ENCODE data around the gene EIF3K.

EIF3K gene

DNA sequence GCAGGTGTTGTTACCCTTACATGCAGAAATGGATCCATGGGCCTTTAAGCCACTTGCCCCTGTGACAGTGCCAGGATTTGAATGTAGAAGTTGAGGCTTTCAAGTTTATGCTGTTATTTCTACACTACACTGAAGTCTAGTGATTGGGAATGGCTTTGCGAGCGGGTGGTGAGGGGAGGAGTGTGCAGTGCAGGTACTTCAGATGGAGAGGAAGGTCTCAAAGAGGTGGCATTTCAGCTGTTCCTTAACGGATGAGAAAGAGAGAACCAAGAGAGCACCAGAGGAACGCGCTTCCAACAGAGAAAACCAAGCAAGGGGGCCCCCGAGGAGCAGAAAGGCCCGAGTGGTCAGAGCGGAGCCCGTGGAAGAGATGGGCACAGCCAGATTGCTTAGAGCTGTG lies 41.7 kb downstream of the EIF3K start:
- 89 to 92% methylated on average over 9 of the region's 9 CpGs for WGBS, 2 experiments (ENCODE audit: insufficient coverage in 2 of 2)
- Histone ChIP-seq H3K27ac (ENCODE audit: low read depth, low read length, severe bottlenecking) (no peak overlapping the region), H3K4me1 (ENCODE audit: control insufficient read depth, insufficient read depth, low read length, poor library complexity, severe bottlenecking) (peaks cover 92% of the 10 kb centered on the region), H3K36me3 (ENCODE audit: control insufficient read depth, insufficient read depth, low read length) (peaks cover 50% of the 10 kb centered on the region), H3K9me3 (ENCODE audit: control insufficient read depth, low read length) (no peaks in the 10 kb centered on the region), H3K4me3 (ENCODE audit: extremely low read depth, insufficient read depth, low read length, poor library complexity, severe bottlenecking) (no peak overlapping the region)

DNA sequence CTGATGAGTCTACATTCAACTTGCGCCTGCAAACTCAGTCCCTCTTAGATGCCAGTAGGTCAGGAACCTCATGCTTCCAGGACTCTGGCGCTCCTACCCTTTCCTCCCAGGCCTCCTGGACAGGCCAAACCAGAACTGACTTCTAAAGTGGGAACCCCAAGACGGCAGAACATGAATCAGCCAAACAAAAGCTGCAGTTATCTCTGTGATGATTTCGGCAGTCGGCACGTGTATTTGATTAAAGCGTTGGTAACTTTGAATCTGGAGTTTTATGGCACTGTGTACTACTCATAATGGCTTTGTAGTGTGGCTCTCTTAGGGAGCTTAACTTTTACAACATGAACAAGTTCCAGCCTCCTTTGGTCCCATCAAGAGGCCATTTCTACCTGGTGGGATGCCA lies 42.1 kb downstream of the EIF3K start:
- Histone ChIP-seq H3K36me3 (ENCODE audit: control insufficient read depth, insufficient read depth, low read length) (peaks cover 46% of the 10 kb centered on the region), H3K4me1 (ENCODE audit: control insufficient read depth, insufficient read depth, low read length, poor library complexity, severe bottlenecking) (peaks cover 92% of the 10 kb centered on the region), H3K27ac (ENCODE audit: low read depth, low read length, severe bottlenecking) (no peak overlapping the region), H3K9me3 (ENCODE audit: control insufficient read depth, low read length) (no peaks in the 10 kb centered on the region), H3K4me3 (ENCODE audit: extremely low read depth, insufficient read depth, low read length, poor library complexity, severe bottlenecking) (no peak overlapping the region)
- 73 to 74% methylated on average over 7 of the region's 7 CpGs for WGBS, 2 experiments (ENCODE audit: insufficient coverage in 2 of 2)

DNA sequence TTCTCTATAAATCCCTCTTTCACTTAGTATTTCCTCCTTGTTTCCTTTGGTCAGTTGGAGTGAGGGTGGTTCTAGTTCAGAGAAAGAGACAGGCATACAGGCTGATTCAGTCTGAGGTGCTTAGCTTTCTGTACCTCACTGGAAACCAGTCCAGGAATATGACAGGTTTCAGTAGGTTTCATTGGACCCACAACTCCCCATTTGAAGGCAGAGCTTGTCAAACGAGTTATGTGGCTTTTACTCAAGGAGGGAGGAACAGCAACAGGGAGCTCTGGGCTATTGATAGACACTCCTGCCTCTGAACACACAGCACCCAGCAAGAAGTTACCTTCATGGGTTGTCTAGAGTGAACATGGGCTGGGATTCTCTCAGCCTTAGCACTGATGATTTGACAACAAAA lies 43.0 kb downstream of the EIF3K start:
- 67 to 80% methylated on average over 1 of the region's 1 CpG for WGBS, 2 experiments (ENCODE audit: insufficient coverage in 2 of 2)
- Histone ChIP-seq H3K36me3 (ENCODE audit: control insufficient read depth, insufficient read depth, low read length) (peaks cover 37% of the 10 kb centered on the region), H3K9me3 (ENCODE audit: control insufficient read depth, low read length) (no peaks in the 10 kb centered on the region), H3K27ac (ENCODE audit: low read depth, low read length, severe bottlenecking) (no peak overlapping the region), H3K4me3 (ENCODE audit: extremely low read depth, insufficient read depth, low read length, poor library complexity, severe bottlenecking) (no peak overlapping the region), H3K4me1 (ENCODE audit: control insufficient read depth, insufficient read depth, low read length, poor library complexity, severe bottlenecking) (peaks cover 92% of the 10 kb centered on the region)

DNA sequence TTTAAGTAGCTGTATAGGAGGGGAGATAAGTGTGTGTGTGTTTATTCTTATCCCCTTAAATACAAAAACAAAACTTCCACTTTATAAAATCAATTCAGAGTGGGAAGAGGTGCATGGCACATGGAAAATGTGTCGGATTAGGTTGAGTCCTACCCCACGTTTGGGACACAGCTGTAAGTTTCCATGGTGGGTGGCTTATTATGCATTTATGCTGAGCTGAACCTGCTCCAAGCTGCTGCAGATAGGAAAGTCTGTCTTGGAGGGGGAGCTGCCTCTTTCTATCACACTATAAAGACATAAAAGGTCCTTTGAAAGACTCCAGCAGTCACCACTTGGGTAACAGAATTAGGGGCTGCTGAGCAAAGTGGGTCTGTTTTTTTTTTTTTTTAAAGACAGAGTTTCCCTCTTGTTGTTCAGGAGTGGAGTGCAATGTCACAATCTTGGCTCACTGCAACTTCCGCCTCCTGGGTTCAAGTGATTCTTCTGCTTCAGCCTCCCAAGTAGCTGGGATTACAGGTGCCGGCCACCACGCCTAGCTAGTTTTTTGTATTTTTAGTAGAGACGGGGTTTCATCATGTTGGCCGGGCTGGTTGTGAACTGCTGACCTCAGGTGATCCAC lies 43.7 kb downstream of the EIF3K start:
- H3K4me1 ChIP-seq (ENCODE audit: control insufficient read depth, insufficient read depth, low read length, poor library complexity, severe bottlenecking) = peaks cover 92% of the 10 kb centered on the region
- 90 to 98% methylated on average over 5 to 7 of the region's 7 CpGs for WGBS, 2 experiments (ENCODE audit: insufficient coverage in 2 of 2)

DNA sequence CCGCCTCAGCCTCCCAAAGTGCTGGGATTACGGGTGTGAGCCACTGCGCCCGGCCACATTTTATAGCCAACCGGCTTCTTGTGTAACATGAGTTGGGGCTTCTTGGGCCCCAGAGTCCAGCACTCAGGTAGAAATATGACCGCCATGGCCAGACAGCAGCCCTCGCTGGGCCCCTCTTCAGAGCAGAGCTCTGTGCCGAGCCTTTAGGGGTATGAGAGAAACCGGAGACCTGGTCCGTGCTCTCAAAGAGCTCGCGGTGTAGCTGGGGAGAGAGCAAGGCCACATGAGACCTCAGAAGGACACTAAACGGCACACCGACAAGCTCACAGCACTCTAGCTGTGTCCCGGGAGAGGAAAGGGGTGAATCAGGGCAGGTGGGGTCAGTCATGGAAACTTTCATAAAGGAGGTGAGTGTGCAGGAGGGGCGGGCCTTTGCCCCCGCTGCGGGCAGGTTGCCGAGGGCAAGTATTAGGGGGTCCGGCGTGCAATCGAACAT lies 44.2 kb downstream of the EIF3K start:
- peak overlapping the region; percentile 20 for H3K27ac ChIP-seq (ENCODE audit: low read depth, low read length, severe bottlenecking)
- 96 to 98% methylated on average over 19 to 22 of the region's 22 CpGs for WGBS, 2 experiments (ENCODE audit: insufficient coverage in 2 of 2)
- peaks cover 33% of the 10 kb centered on the region for H3K36me3 ChIP-seq (ENCODE audit: control insufficient read depth, insufficient read depth, low read length)
- H3K9me3 ChIP-seq (ENCODE audit: control insufficient read depth, low read length) = no peaks in the 10 kb centered on the region
- H3K4me3 ChIP-seq (ENCODE audit: extremely low read depth, insufficient read depth, low read length, poor library complexity, severe bottlenecking) = no peak overlapping the region
- peaks cover 92% of the 10 kb centered on the region for H3K4me1 ChIP-seq (ENCODE audit: control insufficient read depth, insufficient read depth, low read length, poor library complexity, severe bottlenecking)

More for the DNA sequence above, 43.7 kb downstream of the EIF3K start:
- peaks cover 31% of the 10 kb centered on the region for H3K36me3 ChIP-seq (ENCODE audit: control insufficient read depth, insufficient read depth, low read length)
- no peak overlapping the region for H3K4me3 ChIP-seq (ENCODE audit: extremely low read depth, insufficient read depth, low read length, poor library complexity, severe bottlenecking)
- H3K9me3 ChIP-seq (ENCODE audit: control insufficient read depth, low read length) = no peaks in the 10 kb centered on the region
- peak overlapping the region; percentile 30 for H3K27ac ChIP-seq (ENCODE audit: low read depth, low read length, severe bottlenecking)

DNA sequence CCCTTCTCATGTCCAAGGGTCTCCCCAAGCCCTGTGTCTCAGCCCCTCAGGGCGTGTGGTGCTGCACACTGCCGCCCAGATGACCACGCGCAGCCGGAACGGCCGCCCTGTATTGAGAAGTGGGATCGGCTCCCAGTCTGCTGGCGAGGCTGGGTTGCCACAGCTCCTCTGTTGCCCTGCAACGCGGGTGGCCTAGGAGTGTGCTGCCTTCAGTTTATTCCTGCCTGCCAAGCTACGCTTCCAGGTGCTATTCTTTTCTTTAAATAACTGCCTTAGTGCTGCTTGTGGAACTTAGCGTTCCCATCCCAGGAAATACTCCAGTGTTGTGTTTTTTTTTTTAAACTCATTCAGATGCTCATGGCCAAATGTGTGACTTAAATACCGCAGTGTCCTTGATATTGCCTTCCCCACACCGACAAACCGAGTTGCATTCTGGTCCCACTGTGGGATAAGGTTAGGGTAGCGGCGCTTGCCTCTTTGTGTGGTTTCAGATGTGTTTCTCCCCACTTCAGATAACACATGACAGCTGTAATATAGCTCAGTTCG lies 45.0 kb downstream of the EIF3K start:
- peaks cover 41% of the 10 kb centered on the region for H3K36me3 ChIP-seq (ENCODE audit: control insufficient read depth, insufficient read depth, low read length)
- H3K4me1 ChIP-seq (ENCODE audit: control insufficient read depth, insufficient read depth, low read length, poor library complexity, severe bottlenecking) = peaks cover 92% of the 10 kb centered on the region
- no peaks in the 10 kb centered on the region for H3K9me3 ChIP-seq (ENCODE audit: control insufficient read depth, low read length)
- no peak overlapping the region for H3K4me3 ChIP-seq (ENCODE audit: extremely low read depth, insufficient read depth, low read length, poor library complexity, severe bottlenecking)
- H3K27ac ChIP-seq (ENCODE audit: low read depth, low read length, severe bottlenecking) = peak overlapping the region; percentile 99
- WGBS, 2 experiments (ENCODE audit: insufficient coverage in 2 of 2) = 87 to 93% methylated on average over 12 to 13 of the region's 19 CpGs

DNA sequence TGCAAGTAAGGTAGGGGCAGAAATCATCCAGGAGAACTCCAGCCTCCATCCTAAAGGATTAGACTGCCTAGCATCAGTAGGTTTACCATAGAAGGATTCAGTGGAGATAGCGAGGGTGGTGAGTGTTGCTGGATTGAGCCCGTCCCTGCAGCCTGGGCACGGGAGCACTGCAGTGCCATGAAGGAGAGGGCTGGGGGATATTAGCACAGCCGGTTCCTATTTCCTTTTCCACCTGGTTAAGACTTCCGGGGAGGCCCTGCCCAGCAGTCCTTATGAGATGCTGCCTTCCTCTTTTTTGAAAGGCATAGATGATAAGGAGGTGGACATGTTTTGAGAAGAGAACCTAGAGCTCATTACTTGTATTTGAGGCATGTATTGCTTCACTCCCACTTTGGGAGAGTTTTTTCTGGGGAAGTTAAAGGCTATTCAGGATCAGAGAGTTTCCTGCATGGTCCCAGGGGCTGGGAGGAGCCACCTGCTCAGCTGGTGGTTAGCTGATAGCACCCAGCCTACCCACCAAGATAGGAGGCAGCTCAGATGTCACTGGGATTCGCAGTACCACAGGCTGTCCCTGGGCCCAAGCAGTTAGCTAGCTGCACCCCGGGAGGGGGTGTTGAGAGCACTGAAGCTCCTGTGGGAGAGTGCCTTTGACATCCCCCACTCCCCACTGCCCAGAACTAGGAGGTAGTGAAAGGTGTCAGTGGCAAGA lies 45.7 kb downstream of the EIF3K start:
- no peaks in the 10 kb centered on the region for H3K9me3 ChIP-seq (ENCODE audit: control insufficient read depth, low read length)
- peaks cover 93% of the 10 kb centered on the region for H3K4me1 ChIP-seq (ENCODE audit: control insufficient read depth, insufficient read depth, low read length, poor library complexity, severe bottlenecking)
- H3K4me3 ChIP-seq (ENCODE audit: extremely low read depth, insufficient read depth, low read length, poor library complexity, severe bottlenecking) = no peak overlapping the region
- H3K27ac ChIP-seq (ENCODE audit: low read depth, low read length, severe bottlenecking) = peak overlapping the region; percentile 99
- peaks cover 47% of the 10 kb centered on the region for H3K36me3 ChIP-seq (ENCODE audit: control insufficient read depth, insufficient read depth, low read length)
- 51 to 63% methylated on average over 4 to 7 of the region's 7 CpGs for WGBS, 2 experiments (ENCODE audit: insufficient coverage in 2 of 2)

DNA sequence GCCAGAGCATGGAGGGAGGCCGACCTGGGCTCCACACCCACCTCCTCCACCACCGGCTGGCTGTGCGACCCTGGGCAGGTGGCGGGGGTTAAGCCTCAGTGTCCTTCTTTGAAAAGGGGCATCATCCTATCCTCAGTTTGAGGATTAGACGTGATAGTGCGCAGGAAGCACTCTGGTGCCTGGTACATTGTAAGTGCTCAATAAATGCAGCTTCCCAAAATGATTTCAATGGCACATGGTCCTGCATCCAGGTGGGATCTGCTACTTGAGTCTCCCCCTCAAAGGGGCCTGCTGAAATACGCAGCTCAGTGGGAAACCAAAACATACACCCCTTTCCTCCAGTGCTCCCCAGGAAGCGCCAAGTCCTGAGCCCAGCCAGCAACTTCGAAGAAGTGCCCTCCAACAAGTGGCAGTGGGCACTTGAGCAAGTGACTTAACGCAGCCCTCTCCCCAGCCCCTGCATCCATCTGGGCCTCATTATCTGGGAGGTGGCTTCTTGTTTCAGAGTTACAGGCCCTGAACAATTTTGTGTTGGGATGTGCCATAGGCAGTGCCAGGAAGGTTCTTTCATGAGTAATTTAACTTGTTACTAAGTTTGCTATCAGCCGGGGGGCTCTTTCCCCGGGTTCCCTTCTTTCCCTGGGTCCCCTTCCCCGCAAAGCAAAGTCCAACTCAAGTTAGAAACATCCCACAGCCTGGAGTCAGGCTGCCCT lies 46.4 kb downstream of the EIF3K start:
- H3K9me3 ChIP-seq (ENCODE audit: control insufficient read depth, low read length) = no peaks in the 10 kb centered on the region
- H3K4me1 ChIP-seq (ENCODE audit: control insufficient read depth, insufficient read depth, low read length, poor library complexity, severe bottlenecking) = peaks cover 96% of the 10 kb centered on the region
- WGBS, 2 experiments (ENCODE audit: insufficient coverage in 2 of 2) = 77 to 88% methylated on average over 6 to 10 of the region's 13 CpGs
- peaks cover 55% of the 10 kb centered on the region for H3K36me3 ChIP-seq (ENCODE audit: control insufficient read depth, insufficient read depth, low read length)
- no peak overlapping the region for H3K4me3 ChIP-seq (ENCODE audit: extremely low read depth, insufficient read depth, low read length, poor library complexity, severe bottlenecking)
- peak overlapping the region; percentile 99 for H3K27ac ChIP-seq (ENCODE audit: low read depth, low read length, severe bottlenecking)

DNA sequence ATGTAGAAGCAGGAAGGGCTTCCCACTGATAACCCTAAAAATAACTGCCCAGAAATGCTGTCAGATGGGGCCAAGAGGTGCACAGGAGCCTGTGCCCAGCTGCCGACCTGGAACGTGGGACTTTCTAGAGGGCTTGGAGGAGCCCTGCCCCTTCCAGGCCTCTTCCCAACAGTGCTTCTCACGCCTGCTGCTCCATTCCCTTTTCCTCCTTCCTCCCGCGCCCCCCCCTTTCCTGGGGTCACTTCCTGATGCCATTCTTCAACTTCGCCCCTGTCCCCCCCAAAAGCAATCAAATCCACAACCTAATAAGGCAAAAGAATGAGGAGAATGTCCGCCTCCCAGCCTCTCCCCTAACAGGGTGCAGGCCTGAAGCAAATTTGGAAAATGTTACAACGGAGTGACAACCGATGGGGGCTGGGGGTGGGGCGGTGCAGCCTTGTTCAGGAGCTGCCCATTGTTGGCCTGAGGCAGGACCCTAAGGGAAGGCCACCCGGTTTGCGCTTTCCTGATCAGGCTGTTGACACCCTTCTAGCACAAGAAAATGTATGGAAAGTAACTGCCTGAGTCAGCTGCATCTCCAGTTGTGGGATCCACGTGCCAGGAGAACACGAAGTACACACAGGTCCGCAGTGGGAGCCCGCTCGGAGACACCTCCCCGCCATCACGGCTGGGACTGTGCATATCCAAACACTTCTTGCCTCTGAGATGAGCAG lies 47.1 kb downstream of the EIF3K start:
- peak overlapping the region; percentile 1 for H3K4me3 ChIP-seq (ENCODE audit: extremely low read depth, insufficient read depth, low read length, poor library complexity, severe bottlenecking)

More for the DNA sequence above, 47.1 kb downstream of the EIF3K start:
- H3K36me3 ChIP-seq (ENCODE audit: control insufficient read depth, insufficient read depth, low read length) = peaks cover 49% of the 10 kb centered on the region
- H3K4me1 ChIP-seq (ENCODE audit: control insufficient read depth, insufficient read depth, low read length, poor library complexity, severe bottlenecking) = peaks cover 96% of the 10 kb centered on the region
- 13% methylated on average over 11 to 15 of the region's 19 CpGs for WGBS, 2 experiments (ENCODE audit: insufficient coverage in 2 of 2)
- H3K9me3 ChIP-seq (ENCODE audit: control insufficient read depth, low read length) = no peaks in the 10 kb centered on the region
- H3K27ac ChIP-seq (ENCODE audit: low read depth, low read length, severe bottlenecking) = peak overlapping the region; percentile 99
